GM12892 (cell line): ENCODE results near the gene HDAC4.

Experiments
- POLR2A ChIP-seq: IDR thresholded peaks from 2 replicates; pipeline ENCODE4 v1.6.1; 2011; ENCODE audit warnings: low read depth, low read length, control low read depth
- POLR2AphosphoS5 ChIP-seq: IDR thresholded peaks from 2 replicates; pipeline ENCODE4 v1.6.1; 2011; ENCODE audit warnings: low read depth, low read length, control low read depth

DNA sequence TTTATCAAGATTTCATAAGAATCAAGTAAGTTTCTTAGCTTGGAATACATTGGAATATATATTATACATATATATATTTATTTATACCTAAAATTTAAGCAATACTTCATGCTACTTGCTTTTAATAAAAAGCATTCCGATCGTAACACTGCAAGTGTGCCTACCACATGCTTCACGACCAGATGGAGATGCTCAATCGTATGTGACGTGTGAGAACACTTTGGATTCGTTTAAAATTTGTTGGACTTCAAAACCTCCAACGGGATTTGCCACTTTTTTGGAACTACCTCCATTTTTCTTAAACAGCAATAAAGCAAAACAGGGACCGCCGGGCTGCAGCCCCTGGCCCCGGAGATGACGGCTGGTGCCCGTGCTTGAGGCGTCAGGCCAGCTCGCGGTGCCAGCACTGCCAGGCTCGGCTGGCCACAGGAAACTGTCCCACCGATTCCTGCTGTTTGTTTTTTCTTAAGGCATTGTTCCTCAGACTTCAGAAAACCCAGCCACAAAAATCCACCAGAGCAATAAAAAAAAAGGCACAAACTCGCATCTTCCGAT is 348.9 kb downstream of the HDAC4 start:
- TF ChIP-seq POLR2A (no peak), POLR2AphosphoS5 (no peak)
